GM21529 (cell line): ENCODE data around the gene PSMA2.
"Not testable (repeated sequence)": the region's sequence is repeated elsewhere in the genome, so short reads cannot be mapped to it uniquely, and the experiment has no call there.

Source experiments
- ATAC-seq: cut with Tn5 transposase; IDR thresholded peaks from one replicate; pipeline ENCODE4 v1.9.1; 2021; ENCODE audit not compliant: unreplicated experiment

The PSMA2 gene

GRCh38 chr7:42910306-42910705, 21.7 kb downstream of the PSMA2 start:
- no peak for ATAC-seq

GRCh38 chr7:42907316-42907715, 24.7 kb downstream of the PSMA2 start:
- no peak for ATAC-seq

DNA sequence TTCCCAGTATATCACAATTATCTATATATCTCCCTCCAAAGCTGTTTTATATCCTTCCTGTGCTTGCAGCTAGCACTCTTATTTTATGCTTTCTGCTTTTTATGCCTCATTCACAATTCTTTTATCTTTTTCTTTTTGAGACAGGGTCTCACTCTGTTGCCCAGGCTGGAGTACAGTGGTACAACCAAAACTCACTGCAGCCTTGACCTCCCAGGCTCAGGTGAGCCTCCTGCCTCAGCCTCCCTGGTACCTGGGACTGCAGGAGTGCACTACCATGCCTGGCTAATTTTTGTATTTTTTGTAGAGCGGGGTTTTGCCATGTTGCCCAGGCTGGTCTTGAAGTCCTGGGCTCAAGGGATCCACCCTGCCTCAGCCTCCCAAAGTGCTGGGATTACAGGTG, 25.8 kb downstream of the PSMA2 start:
- ATAC-seq: no peak

GRCh38 chr7:42902331-42902730, 29.6 kb downstream of the PSMA2 start:
- ATAC-seq: no peak

DNA sequence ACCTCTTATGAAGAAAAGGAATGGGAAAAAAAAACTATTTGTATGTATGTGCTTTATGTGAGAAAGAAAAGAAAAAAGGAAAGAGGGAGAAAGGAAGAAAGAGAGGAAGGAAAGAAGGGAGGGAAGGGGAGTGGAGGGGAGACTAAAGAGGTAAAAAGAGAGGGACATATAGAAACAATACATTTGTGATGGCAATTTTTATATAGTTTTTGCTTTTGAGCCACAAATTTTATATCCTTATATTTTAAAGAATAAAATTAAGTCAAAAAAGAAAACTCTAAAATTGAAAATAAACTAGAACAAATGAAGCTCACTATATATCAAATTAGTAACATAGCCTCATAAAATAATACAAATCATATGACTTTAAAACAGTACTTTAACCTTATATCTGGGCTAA, 31.1 kb downstream of the PSMA2 start:
- no peak for ATAC-seq

DNA sequence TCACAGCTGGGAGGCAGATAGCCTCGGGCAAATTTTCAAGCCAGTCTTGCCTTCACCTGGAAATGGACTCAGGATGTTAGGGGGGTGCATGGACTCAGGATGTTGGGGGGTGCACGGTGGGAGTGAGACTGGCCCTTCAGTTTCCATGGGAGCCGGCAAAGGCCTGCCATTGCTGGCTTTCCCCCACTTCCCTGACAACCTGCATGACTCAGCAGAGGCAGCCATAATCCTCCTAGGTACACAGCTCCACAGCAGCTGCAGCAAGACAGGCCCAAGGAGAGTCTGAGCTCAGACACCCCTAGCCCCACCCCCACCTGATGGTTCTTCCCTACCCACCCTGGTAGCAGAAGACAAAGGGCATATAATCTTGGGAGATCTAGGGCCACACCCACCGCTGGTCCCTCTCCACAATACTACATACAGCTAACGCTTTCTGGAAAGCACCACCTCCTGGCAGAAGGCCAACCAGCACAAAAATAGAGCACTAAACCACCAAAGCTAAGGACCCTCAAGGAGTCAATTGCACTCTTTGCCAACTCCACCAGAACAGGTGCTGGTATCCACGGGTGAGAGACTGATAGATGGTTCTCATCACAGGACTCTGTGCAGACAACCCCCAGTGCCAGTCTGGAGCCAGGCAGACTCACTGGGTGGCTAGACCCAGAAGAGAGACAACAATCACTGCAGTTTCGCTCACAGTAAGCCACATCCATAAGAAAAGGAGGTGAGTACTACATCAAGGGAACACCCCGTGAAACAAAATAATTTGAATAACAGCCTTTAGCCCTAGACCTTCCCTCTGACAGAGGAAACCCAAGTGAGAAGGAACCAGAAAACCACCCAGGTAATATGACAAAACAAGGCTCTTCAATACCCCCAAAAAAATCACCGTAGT, 38.4 kb downstream of the PSMA2 start:
- no peak for ATAC-seq

GRCh38 chr7:42886893-42887505, 45.0 kb downstream of the PSMA2 start:
- no peak for ATAC-seq

DNA sequence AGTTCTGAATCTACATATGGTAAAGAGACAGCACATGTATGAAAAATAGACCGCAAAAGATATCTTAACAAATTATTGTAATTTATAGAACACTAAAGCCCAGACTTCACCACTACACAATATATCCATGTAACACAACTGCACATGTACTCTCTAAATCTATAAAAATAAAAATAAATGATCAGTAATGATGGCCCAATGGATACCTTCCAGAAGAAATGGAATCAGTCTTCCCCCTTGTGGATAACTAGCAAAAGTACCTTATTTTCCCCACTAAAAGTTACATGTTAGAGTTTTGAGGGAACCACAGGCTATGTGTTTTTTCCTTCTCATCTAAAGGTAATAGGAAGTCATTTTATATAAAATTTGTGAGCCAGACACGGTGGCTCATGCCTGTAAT, 45.8 kb downstream of the PSMA2 start:
- ATAC-seq: no peak

DNA sequence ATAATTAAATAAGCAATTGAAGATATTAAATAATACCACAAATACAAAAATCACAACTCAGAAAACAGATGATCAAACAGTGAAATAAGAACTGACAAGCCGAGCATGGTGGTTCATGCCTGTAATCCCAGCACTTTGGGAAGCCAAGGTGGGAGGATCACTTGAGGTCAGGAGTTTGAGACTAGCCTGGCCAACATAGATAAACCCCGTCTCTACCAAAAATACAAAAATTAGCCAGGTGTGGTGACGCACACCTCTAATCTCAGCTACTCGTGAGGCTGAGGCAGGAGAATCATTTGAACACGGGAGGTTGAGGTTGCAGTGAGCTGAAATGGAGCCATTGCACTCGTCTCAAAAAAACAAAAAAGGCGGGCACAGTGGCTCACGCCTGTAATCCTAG, 46.8 kb downstream of the PSMA2 start:
- not testable (repeated sequence) for ATAC-seq

GRCh38 chr7:42883950-42884349, 48.0 kb downstream of the PSMA2 start:
- no peak for ATAC-seq

- ATAC-seq: no peak
These were observed 51.6 kb downstream of the PSMA2 start for GRCh38 chr7:42880392-42880791.

- no peak for ATAC-seq
These were observed 53.7 kb downstream of the PSMA2 start for GRCh38 chr7:42878303-42878702.

DNA sequence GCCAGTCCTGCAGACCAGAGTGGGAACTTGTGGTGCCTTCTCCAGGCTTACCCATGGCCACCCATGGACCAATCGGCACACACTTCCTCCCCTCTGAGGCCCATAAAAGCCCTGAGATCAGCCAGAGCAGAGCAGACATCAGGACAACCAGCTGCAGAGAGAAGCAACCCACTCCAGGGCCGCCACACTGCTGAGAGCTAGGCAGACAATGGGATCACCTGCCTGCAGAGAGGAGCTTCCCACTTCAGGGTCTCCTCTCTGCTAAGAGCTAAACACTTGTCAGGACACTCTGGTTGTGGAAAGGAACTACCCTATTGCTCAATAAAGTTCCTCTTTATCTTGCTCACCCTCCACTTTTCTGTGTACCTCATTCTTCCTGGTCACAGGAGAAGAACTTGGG, 54.1 kb downstream of the PSMA2 start:
- no peak for ATAC-seq

- ATAC-seq: peak; percentile 84
These were observed 55.5 kb downstream of the PSMA2 start for GRCh38 chr7:42876182-42877068.

DNA sequence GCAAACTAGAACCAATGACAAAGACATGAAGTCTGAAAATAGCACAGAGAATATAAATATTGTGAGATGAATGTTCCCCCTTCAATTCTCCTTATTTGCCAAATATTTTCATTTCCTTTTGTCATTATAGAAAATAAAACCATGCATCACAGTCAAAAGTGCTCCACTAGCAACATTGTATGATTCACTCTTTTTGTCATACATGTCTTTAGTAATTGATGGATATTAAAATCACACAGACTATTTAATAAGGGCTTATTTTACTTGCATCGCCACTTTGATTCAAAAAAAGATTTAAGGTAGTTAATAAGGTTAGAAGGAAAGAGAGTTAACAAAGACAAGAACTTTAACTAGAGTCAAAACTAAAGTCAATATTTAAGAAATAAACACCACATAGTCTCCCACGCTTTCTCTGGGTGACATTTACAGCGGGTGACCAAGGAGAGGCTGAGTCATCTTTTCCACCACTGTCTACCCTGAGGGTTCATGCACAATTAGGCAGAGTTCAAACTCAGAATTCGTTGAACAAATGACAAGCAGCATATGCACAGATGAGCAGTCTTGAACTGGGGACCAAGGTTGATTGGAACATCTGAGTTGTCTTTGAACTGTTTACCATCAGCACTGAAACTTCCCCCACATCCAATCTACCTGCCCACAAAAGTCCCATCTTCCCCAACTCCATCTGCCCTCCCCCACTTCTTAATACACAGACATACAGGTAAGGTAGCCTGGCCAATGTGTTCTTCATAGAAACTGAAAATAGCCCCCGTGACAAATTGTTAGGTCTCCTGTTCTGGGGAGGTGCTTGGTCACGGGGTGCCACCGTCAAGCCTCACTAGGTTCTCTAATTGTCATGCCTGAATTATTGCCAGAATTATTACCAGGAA, 62.6 kb downstream of the PSMA2 start:
- peak; percentile 98 for ATAC-seq

DNA sequence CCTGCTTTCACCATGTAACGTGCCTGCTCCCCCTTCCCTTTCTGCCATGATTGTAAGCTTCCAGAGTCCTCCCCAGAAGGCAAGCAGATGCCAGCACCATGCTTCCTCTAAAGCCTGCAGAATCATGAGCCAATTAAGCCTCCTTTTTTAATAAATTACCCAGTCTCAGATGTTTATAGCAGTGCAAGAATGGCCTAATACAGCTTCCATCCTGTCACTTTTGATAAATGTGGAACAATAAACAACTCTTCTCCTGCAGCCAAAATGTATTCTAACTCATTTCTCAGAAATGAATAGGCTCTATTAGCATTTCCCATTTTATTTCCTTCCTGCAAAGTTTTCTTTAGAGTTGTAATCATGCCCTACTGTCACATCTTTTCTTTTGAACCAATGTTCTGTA, 63.5 kb downstream of the PSMA2 start:
- ATAC-seq: no peak
